ENCODE results near the gene PCDHGC4.

Gene PCDHGC4

DNA sequence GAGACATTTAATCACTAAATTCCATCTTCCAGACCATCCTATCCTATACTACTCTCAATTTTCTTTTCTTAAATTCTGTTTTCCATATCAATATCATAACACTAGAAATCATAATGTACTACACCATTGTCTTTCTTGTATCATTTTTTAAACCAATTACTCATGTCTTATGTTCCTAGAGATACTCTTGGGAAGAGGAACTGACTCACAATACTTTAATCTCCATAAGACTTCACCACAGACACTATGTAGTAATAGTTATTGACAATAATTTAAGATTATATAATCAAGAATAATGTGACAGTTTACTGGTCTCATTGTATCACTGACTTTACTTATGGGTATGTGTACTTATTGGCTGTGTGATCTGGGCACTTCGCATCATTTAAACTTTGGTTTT, 47.9 kb downstream of the PCDHGC4 start:
- no peak for DNase-seq

DNA sequence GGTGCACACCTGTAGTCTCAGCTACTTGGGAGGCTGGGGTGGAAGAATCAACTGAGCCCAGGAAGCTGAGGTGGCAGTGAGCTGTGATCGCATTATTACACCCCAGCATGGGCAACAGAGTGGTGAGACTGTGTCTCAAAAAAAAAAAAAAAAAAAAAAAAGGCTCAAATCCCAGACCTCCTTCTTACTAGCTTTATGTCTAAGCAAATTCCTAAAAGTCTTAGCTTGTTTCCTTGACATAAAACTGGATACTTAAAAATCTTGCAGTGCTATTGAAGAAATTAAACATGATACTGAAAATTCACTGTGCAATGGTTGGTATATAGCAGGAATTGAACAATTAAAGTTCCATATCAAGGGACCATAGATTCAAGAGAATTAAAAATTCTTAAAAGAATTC, 49.1 kb downstream of the PCDHGC4 start:
- no peak for DNase-seq

DNA sequence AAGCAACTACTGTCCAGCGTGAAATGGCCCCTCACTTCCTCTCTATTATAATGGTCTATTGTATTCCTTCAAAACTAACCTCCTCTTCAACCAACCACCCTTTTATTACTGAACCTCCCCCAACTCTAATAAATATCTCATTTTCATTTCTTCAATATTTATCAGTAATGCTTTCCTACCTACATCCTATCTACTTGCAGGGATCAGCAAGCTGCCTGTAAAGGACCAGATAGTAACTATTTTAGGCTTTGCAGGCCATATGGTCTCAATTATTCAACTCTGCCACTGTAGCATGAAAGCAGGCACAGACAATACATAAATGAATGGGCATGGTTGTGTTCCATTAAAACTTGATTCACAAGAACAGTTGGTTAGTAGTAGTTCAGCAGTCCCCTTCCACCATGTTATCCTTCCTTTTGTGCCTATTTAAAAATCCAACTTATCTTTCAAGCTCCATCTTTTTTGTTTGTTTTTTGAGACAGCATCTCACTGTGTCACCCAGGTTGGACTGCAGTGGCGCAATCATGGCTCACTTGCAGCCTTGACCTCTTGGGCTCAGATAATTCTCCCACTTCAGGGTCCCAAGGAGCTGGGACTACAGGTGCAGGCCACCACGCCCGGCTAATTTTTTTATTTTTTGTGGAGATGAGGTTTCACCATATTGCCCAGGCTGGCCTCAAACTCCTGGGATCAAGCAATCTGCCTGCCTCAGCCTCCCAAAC, 49.8 kb downstream of the PCDHGC4 start:
- DNase-seq: no peak

Measured in activated T-cell treated with anti-CD3 and anti-CD28 coated beads, Interleukin-2, amount 50 U/mL, for 1 hour (primary cell).